H1 (cell line): ENCODE data around the gene POTEH. TPM values are rescaled to one million over a fixed set of nuclear protein-coding genes. Genes with fewer than 3 reads are reported as not detected.
"Not testable (repeated sequence)": the region's sequence is repeated elsewhere in the genome, so short reads cannot be mapped to it uniquely, and the experiment has no call there.

Experiments
- CTCF ChIA-PET: fragments of 300-600 bp; sonication (Branson Sonifier 250); formaldehyde crosslinking; loops from one replicate; lab custom pipeline; 2021; ENCODE audit not compliant: partially characterized antibody; lab: Charles Lee
- POLR2A ChIA-PET: fragments of 300-600 bp; sonication (Branson Sonifier 250); formaldehyde crosslinking; loops from one replicate; lab custom pipeline; 2021; ENCODE audit warnings: inconsistent platforms; ENCODE audit not compliant: partially characterized antibody; lab: Charles Lee
- DNase-seq, 2 experiments: peaks; one replicate each; pipeline versions ENCODE4 v3.0.0 to v3.0.0-alpha.2; 2010 to 2022; ENCODE audit warnings: low spot score in 2 of 2, low read depth in 1 of 2, mixed read lengths in 1 of 2
- FAIRE-seq: peaks from 2 replicates; lab custom pipeline; 2011; peaks lifted over from hg19 to GRCh38; lab: Jason Lieb, UNC
- H2AFZ ChIP-seq: 2 replicates; pipeline ENCODE4 v1.8.1; 2012; ENCODE audit warnings: low read length, inconsistent platforms
- H2AK5ac ChIP-seq: 2 replicates; pipeline ENCODE4 v1.6.1; 2013; ENCODE audit warnings: low read depth, low read length
- H2BK120ac ChIP-seq: replicated peaks from 2 replicates; pipeline ENCODE3; 2013; ENCODE audit warnings: low read depth, low read length, inconsistent platforms
- H2BK12ac ChIP-seq: 2 replicates; pipeline ENCODE4 v1.6.1; 2013; ENCODE audit warnings: low read depth, low read length
- H2BK15ac ChIP-seq: 2 replicates; pipeline ENCODE4 v1.6.1; 2013; ENCODE audit warnings: low read length
- H2BK20ac ChIP-seq: 2 replicates; pipeline ENCODE4 v1.6.1; 2013; ENCODE audit warnings: low read length
- H2BK5ac ChIP-seq: 2 replicates; pipeline ENCODE4 v1.6.1; 2013; ENCODE audit warnings: low read depth, low read length
- H3K14ac ChIP-seq: 2 replicates; pipeline ENCODE4 v1.6.1; 2013; ENCODE audit warnings: inconsistent platforms; ENCODE audit not compliant: insufficient read length
- H3K18ac ChIP-seq: 2 replicates; pipeline ENCODE4 v1.6.1; 2013; ENCODE audit warnings: low read length; ENCODE audit errors: extremely low read depth
- H3K23ac ChIP-seq: 2 replicates; pipeline ENCODE4 v1.6.1; 2013; ENCODE audit warnings: inconsistent platforms; ENCODE audit not compliant: insufficient read length
- H3K23me2 ChIP-seq: 2 replicates; pipeline ENCODE4 v1.6.1; 2013; ENCODE audit warnings: low read depth, low read length
- H3K27ac ChIP-seq: 2 replicates; pipeline ENCODE4 v1.6.1; 2011; ENCODE audit warnings: low read depth, low read length, inconsistent platforms
- H3K27me3 ChIP-seq, 4 experiments: replicated peaks in 1 of 4; 1 replicate in 1 of 4; 2 replicates in 3 of 4; pipeline versions ENCODE4 v1.6.1 to v1.8.1; 2011 to 2013; ENCODE audit warnings: low read length in 3 of 4, mild to moderate bottlenecking in 3 of 4, inconsistent platforms in 2 of 4, mixed read lengths in 2 of 4, moderate library complexity in 1 of 4; ENCODE audit not compliant: control insufficient read depth in 3 of 4, insufficient read depth in 3 of 4; ENCODE audit errors: extremely low read depth in 1 of 4
- H3K36me3 ChIP-seq, 4 experiments: 2 replicates each; pipeline versions ENCODE4 v1.6.1 to v1.8.1; 2011 to 2013; ENCODE audit warnings: mild to moderate bottlenecking in 4 of 4, low read length in 3 of 4, moderate library complexity in 2 of 4, control low read depth in 1 of 4, inconsistent platforms in 1 of 4; ENCODE audit not compliant: insufficient read depth in 4 of 4, control insufficient read depth in 2 of 4
- H3K4ac ChIP-seq: replicated peaks from 2 replicates; pipeline ENCODE3; 2013; ENCODE audit warnings: low read length, low read depth, mixed read lengths, inconsistent platforms; ENCODE audit not compliant: insufficient read length
- H3K4me1 ChIP-seq, 4 experiments: replicated peaks in 1 of 4; 1 replicate in 1 of 4; 2 replicates in 3 of 4; pipeline versions ENCODE4 v1.6.1 to v1.8.1; 2011 to 2013; ENCODE audit warnings: low read length in 3 of 4, inconsistent platforms in 2 of 4, mixed read lengths in 1 of 4; ENCODE audit not compliant: insufficient read depth in 4 of 4, control insufficient read depth in 3 of 4
- H3K4me2 ChIP-seq, 2 experiments: 2 replicates each; pipeline versions ENCODE4 v1.6.1 to v1.8.1; 2011 to 2013; ENCODE audit warnings: low read depth in 2 of 2, low read length in 2 of 2, control low read depth in 1 of 2, inconsistent platforms in 1 of 2, mild to moderate bottlenecking in 1 of 2; ENCODE audit not compliant: insufficient read depth in 1 of 2
- H3K4me3 ChIP-seq, 4 experiments: fragments of 200-600, 300-600 bp in 1 of 4; sonication (generic), shearing (Covaris generic), sonication (Bioruptor Twin) in 1 of 4; 2 replicates each; pipeline versions ENCODE4 v1.5.1 to v1.8.1; 2011 to 2016; ENCODE audit warnings: low read length in 4 of 4, low read depth in 3 of 4, control low read depth in 2 of 4, inconsistent platforms in 2 of 4, mild to moderate bottlenecking in 2 of 4, mixed read lengths in 1 of 4, moderate library complexity in 1 of 4; ENCODE audit not compliant: insufficient read depth in 2 of 4; ENCODE audit errors: extremely low read depth in 1 of 4
- H3K56ac ChIP-seq: replicated peaks from 2 replicates; pipeline ENCODE3; 2013; ENCODE audit warnings: low read depth, mild to moderate bottlenecking, mixed read lengths, low read length, inconsistent platforms; ENCODE audit not compliant: insufficient read length
- H3K79me1 ChIP-seq: 2 replicates; pipeline ENCODE4 v1.6.1; 2013; ENCODE audit warnings: low read depth, low read length, control low read depth
- H3K79me2 ChIP-seq, 2 experiments: 2 replicates each; pipeline versions ENCODE4 v1.6.1 to v1.8.1; 2012 to 2013; ENCODE audit warnings: low read length in 2 of 2, mild to moderate bottlenecking in 2 of 2, inconsistent platforms in 1 of 2; ENCODE audit not compliant: insufficient read depth in 2 of 2, control insufficient read depth in 1 of 2
- H3K9ac ChIP-seq, 4 experiments: replicated peaks in 1 of 4; 1 replicate in 1 of 4; 2 replicates in 3 of 4; pipeline versions ENCODE4 v1.6.1 to v1.8.1; 2011 to 2013; ENCODE audit warnings: low read depth in 3 of 4, low read length in 3 of 4, control low read depth in 2 of 4, mild to moderate bottlenecking in 2 of 4, moderate library complexity in 2 of 4, inconsistent platforms in 1 of 4; ENCODE audit errors: extremely low read depth in 1 of 4
- H3K9me3 ChIP-seq, 2 experiments: 2 replicates each; pipeline versions ENCODE4 v1.6.1 to v1.8.1; 2012 to 2013; ENCODE audit warnings: mild to moderate bottlenecking in 2 of 2, moderate library complexity in 2 of 2, control low read depth in 1 of 2, inconsistent platforms in 1 of 2, low read depth in 1 of 2, low read length in 1 of 2, mixed read lengths in 1 of 2; ENCODE audit not compliant: insufficient read depth in 2 of 2
- H4K20me1 ChIP-seq, 2 experiments: replicated peaks in 1 of 2; 2 replicates each; pipeline versions ENCODE3 to v1.8.1; 2011 to 2013; ENCODE audit warnings: inconsistent platforms in 2 of 2, low read length in 2 of 2, mild to moderate bottlenecking in 1 of 2; ENCODE audit not compliant: insufficient read depth in 2 of 2, control insufficient read depth in 1 of 2
- H4K5ac ChIP-seq: 2 replicates; pipeline ENCODE4 v1.6.1; 2013; ENCODE audit warnings: low read length, low read depth, mixed read lengths, inconsistent platforms; ENCODE audit not compliant: insufficient read length
- H4K8ac ChIP-seq: 2 replicates; pipeline ENCODE4 v1.8.0; 2013; ENCODE audit warnings: mild to moderate bottlenecking, moderate library complexity, low read length, inconsistent platforms; ENCODE audit not compliant: insufficient read depth; ENCODE audit errors: extremely low read depth
- H4K91ac ChIP-seq: replicated peaks from 2 replicates; pipeline ENCODE3; 2013; ENCODE audit warnings: low read length, mixed read lengths, inconsistent platforms; ENCODE audit not compliant: insufficient read length
- WGBS, 2 experiments: shearing (Covaris generic) in 1 of 2; methylation state at CpG; one replicate each; pipeline versions ENCODE4 v1.1.6 to v1.1.7; 2013 to 2015; ENCODE audit warnings: low lambda C conversion rate in 2 of 2, mixed read lengths in 2 of 2, inconsistent platforms in 1 of 2, low coverage in 1 of 2, missing lambda C conversion rate in 1 of 2; ENCODE audit not compliant: insufficient replicate concordance in 2 of 2, insufficient coverage in 1 of 2, insufficient read length in 1 of 2; ENCODE audit errors: extremely low coverage in 1 of 2, missing lambda C conversion rate in 1 of 2; 5-methylcytosine and 5-hydroxymethylcytosine counted together
- polyA plus RNA-seq, 7 experiments: library from polyadenylated mRNA; depleted of rRNA in 3 of 7; stranded (reverse) in 5 of 7; unstranded in 2 of 7; fragments of >200 nt in 5 of 7; fragments of 200-250 nt in 2 of 7; gene quantifications; 1 replicate in 5 of 7; 2 replicates in 1 of 7; 4 replicates in 1 of 7; pipeline versions ENCODE4 v1.2.1 to v1.2.3, GENCODE V29; 2011 to 2013; ENCODE audit warnings: missing spikeins in 2 of 7, mixed read lengths in 2 of 7
- total RNA-seq: library from RNA; stranded (reverse); fragmentation: NEBNext Ultra II Directional; extraction: Animal tissue kit (Norgen Biotek cat#: 25700); gene quantifications from 2 replicates; pipeline ENCODE4 v1.2.1, GENCODE V29; 2021

Gene POTEH
- total and polyA plus RNA-seq, 2 of the 8 experiments (the other 6 are each of a cell fraction or from before 2014, with no cell fraction given): not detected

- H4K5ac ChIP-seq, H2AFZ ChIP-seq, H3K23me2 ChIP-seq, H4K20me1 ChIP-seq, H3K36me3 ChIP-seq, H3K14ac ChIP-seq, H3K79me1 ChIP-seq, H3K18ac ChIP-seq, H3K27me3 ChIP-seq, H3K4me2 ChIP-seq, H3K79me2 ChIP-seq, H4K8ac ChIP-seq, H3K23ac ChIP-seq, H3K56ac ChIP-seq, CTCF ChIA-PET, H2BK120ac ChIP-seq, H2AK5ac ChIP-seq, H2BK15ac ChIP-seq, H3K9ac ChIP-seq, H3K4me3 ChIP-seq, DNase-seq, H3K4ac ChIP-seq, FAIRE-seq, H2BK20ac ChIP-seq, POLR2A ChIA-PET, H3K4me1 ChIP-seq, H4K91ac ChIP-seq, H2BK5ac ChIP-seq, H3K27ac ChIP-seq, H2BK12ac ChIP-seq: not testable (repeated sequence)
- peaks cover 0 to 13% of the 10 kb centered on the region in 2 experiments; a peak in 1 of 4 replicates for H3K9me3 ChIP-seq
- WGBS, 2 experiments: no CpG with 5 or more reads among the region's 28 CpGs
These were observed 69.7 kb downstream of the POTEH start for GRCh38 chr22:15759443-15760097.
